ES-I3 (cell line): Measurements from ENCODE around the gene INSYN2B.

Experiments
- H3K36me3 ChIP-seq: 2 replicates; pipeline ENCODE4 v1.6.1; 2013; ENCODE audit warnings: mild to moderate bottlenecking, low read length, control low read depth, moderate library complexity; ENCODE audit not compliant: insufficient read depth
- H3K4me1 ChIP-seq: 2 replicates; pipeline ENCODE4 v1.6.1; 2013; ENCODE audit warnings: mild to moderate bottlenecking, control low read depth, low read length; ENCODE audit not compliant: insufficient read depth
- H3K9ac ChIP-seq: 2 replicates; pipeline ENCODE4 v1.6.1; 2013; ENCODE audit warnings: low read depth, mild to moderate bottlenecking, low read length, moderate library complexity
- H3K9me3 ChIP-seq: 2 replicates; pipeline ENCODE4 v1.6.1; 2013; ENCODE audit warnings: mild to moderate bottlenecking, low read length, moderate library complexity; ENCODE audit not compliant: control insufficient read depth, insufficient read depth

INSYN2B gene

GRCh38 chr5:169980418-169981053 is at the start of gene INSYN2B:
TSS of gene INSYN2B (minus strand) at chr5:169980495. CDS start at chr5:169883898, 96,597 bp downstream.
- Histone ChIP-seq H3K9ac (peak within 1 kb of the TSS; percentile 53), H3K4me1 (peaks cover 42% of the 10 kb centered on the region), H3K9me3 (no peaks in the 10 kb centered on the region), H3K36me3 (no peaks in the 10 kb centered on the region)

GRCh38 chr5:170028124-170028523 is 47.8 kb upstream of the INSYN2B start:
- Histone ChIP-seq H3K36me3 (no peaks in the 10 kb centered on the region), H3K9me3 (no peaks in the 10 kb centered on the region)

GRCh38 chr5:170025853-170026252 is 45.6 kb upstream of the INSYN2B start:
- Histone ChIP-seq H3K9me3 (no peaks in the 10 kb centered on the region), H3K36me3 (no peaks in the 10 kb centered on the region), H3K4me1 (no peaks in the 10 kb centered on the region), H3K9ac (no peak overlapping the region)

More at GRCh38 chr5:170028124-170028523, 47.8 kb upstream of the INSYN2B start:
- Histone ChIP-seq H3K9ac (no peak overlapping the region), H3K4me1 (no peaks in the 10 kb centered on the region)

GRCh38 chr5:170021506-170021905 is 41.2 kb upstream of the INSYN2B start:
- H3K36me3 ChIP-seq: no peaks in the 10 kb centered on the region
- no peaks in the 10 kb centered on the region for H3K9me3 ChIP-seq
- H3K9ac ChIP-seq: no peak overlapping the region
- no peaks in the 10 kb centered on the region for H3K4me1 ChIP-seq

GRCh38 chr5:170020423-170020822 is 40.1 kb upstream of the INSYN2B start:
- Histone ChIP-seq H3K9ac (no peak overlapping the region), H3K36me3 (no peaks in the 10 kb centered on the region), H3K9me3 (no peaks in the 10 kb centered on the region), H3K4me1 (no peaks in the 10 kb centered on the region)

GRCh38 chr5:170012622-170013021 is 32.3 kb upstream of the INSYN2B start:
- no peaks in the 10 kb centered on the region for H3K9me3 ChIP-seq
- peaks cover 3% of the 10 kb centered on the region; the same call in 1 of the 2 replicates for H3K36me3 ChIP-seq
- no peaks in the 10 kb centered on the region for H3K4me1 ChIP-seq
- H3K9ac ChIP-seq: no peak overlapping the region

- Histone ChIP-seq H3K9me3 (no peaks in the 10 kb centered on the region), H3K4me1 (no peaks in the 10 kb centered on the region), H3K36me3 (peaks cover 3% of the 10 kb centered on the region; the same call in 1 of the 2 replicates), H3K9ac (no peak overlapping the region)
These were observed 31.5 kb upstream of the INSYN2B start for GRCh38 chr5:170011751-170012150.

GRCh38 chr5:170010595-170010994 is 30.3 kb upstream of the INSYN2B start:
- Histone ChIP-seq H3K9ac (no peak overlapping the region), H3K36me3 (peaks cover 3% of the 10 kb centered on the region; the same call in 1 of the 2 replicates), H3K9me3 (no peaks in the 10 kb centered on the region), H3K4me1 (peaks cover 4% of the 10 kb centered on the region; the same call in 1 of the 2 replicates)

GRCh38 chr5:170008376-170008775 is 28.1 kb upstream of the INSYN2B start:
- Histone ChIP-seq H3K9ac (no peak overlapping the region), H3K4me1 (peaks cover 4% of the 10 kb centered on the region; the same call in 1 of the 2 replicates), H3K9me3 (no peaks in the 10 kb centered on the region), H3K36me3 (peaks cover 3% of the 10 kb centered on the region; the same call in 1 of the 2 replicates)

- no peak overlapping the region for H3K9ac ChIP-seq
- H3K4me1 ChIP-seq: peaks cover 4% of the 10 kb centered on the region; the same call in 1 of the 2 replicates
- H3K9me3 ChIP-seq: no peaks in the 10 kb centered on the region
- H3K36me3 ChIP-seq: no peaks in the 10 kb centered on the region
These were observed 25.7 kb upstream of the INSYN2B start for GRCh38 chr5:170006021-170006420.

- Histone ChIP-seq H3K9me3 (no peaks in the 10 kb centered on the region), H3K36me3 (no peaks in the 10 kb centered on the region), H3K9ac (no peak overlapping the region), H3K4me1 (peaks cover 15% of the 10 kb centered on the region)
These were observed 19.9 kb upstream of the INSYN2B start for GRCh38 chr5:170000155-170000554.

- no peaks in the 10 kb centered on the region for H3K36me3 ChIP-seq
- H3K4me1 ChIP-seq: peaks cover 15% of the 10 kb centered on the region
- no peaks in the 10 kb centered on the region for H3K9me3 ChIP-seq
- no peak overlapping the region for H3K9ac ChIP-seq
These were observed 19.3 kb upstream of the INSYN2B start for GRCh38 chr5:169999621-170000020.

- Histone ChIP-seq H3K9me3 (no peaks in the 10 kb centered on the region), H3K9ac (no peak overlapping the region), H3K36me3 (no peaks in the 10 kb centered on the region), H3K4me1 (peaks cover 21% of the 10 kb centered on the region)
These were observed 17.5 kb upstream of the INSYN2B start for GRCh38 chr5:169997798-169998197.

GRCh38 chr5:169993485-169993790 is 13.1 kb upstream of the INSYN2B start:
- peaks cover 19% of the 10 kb centered on the region for H3K4me1 ChIP-seq
- no peak overlapping the region for H3K9ac ChIP-seq
- no peaks in the 10 kb centered on the region for H3K9me3 ChIP-seq
- no peaks in the 10 kb centered on the region for H3K36me3 ChIP-seq

- Histone ChIP-seq H3K4me1 (peaks cover 14% of the 10 kb centered on the region), H3K36me3 (no peaks in the 10 kb centered on the region), H3K9me3 (no peaks in the 10 kb centered on the region), H3K9ac (no peak overlapping the region)
These were observed 12.6 kb upstream of the INSYN2B start for GRCh38 chr5:169992789-169993484.
